Measurements from ENCODE around the gene CDK14. TPM values are rescaled to one million over a fixed set of nuclear protein-coding genes. Genes with fewer than 3 reads are reported as not detected.

CDK14 gene
- total RNA-seq, 1 experiment from 2014 or later, result 57.9 TPM

GRCh38 chr7:90789736-90790306 is 193.7 kb downstream of the CDK14 start:
- Mint-ChIP-seq H3K27ac (no peak overlapping the region), H3K4me3 (no peak overlapping the region), H3K4me1 (peaks cover 5% of the 10 kb centered on the region), H3K9me3 (peaks cover 32% of the 10 kb centered on the region), H3K36me3 (peaks cover 32% of the 10 kb centered on the region), H3K27me3 (ENCODE audit: low read depth) (no peaks in the 10 kb centered on the region)
- CTCF ChIA-PET, result interaction anchor here (0.6 kb wide), 1 partner anchor 14 kb away, joined by 4 read pairs; no protein-coding TSS in a partner anchor
- DNase-seq (ENCODE audit: low spot score) (no peak), ATAC-seq (no peak)
- TF ChIP-seq EMX1 (CRISPR knock-in tag; IDR thresholded peaks at IDR 0.05), result no peak
- no peak for TF ChIP-seq ARID4B (CRISPR knock-in tag; IDR thresholded peaks at IDR 0.05; ENCODE audit: borderline replicate concordance)
- no peak for TF ChIP-seq CTCF (IDR thresholded peaks at IDR 0.05)
- TF ChIP-seq SP1 (CRISPR knock-in tag; conservative IDR thresholded peaks at IDR 0.05), result no peak
- no peak for TF ChIP-seq RORB (CRISPR knock-in tag; IDR thresholded peaks at IDR 0.05)
- no peak for TF ChIP-seq RELA (CRISPR knock-in tag; IDR thresholded peaks at IDR 0.05; ENCODE audit: borderline replicate concordance)
- TF ChIP-seq ZNF416 (CRISPR knock-in tag; IDR thresholded peaks at IDR 0.05), result no peak
- no peak for TF ChIP-seq NFE2L1 (CRISPR knock-in tag; IDR thresholded peaks at IDR 0.05)
- TF ChIP-seq, protein P1, sequence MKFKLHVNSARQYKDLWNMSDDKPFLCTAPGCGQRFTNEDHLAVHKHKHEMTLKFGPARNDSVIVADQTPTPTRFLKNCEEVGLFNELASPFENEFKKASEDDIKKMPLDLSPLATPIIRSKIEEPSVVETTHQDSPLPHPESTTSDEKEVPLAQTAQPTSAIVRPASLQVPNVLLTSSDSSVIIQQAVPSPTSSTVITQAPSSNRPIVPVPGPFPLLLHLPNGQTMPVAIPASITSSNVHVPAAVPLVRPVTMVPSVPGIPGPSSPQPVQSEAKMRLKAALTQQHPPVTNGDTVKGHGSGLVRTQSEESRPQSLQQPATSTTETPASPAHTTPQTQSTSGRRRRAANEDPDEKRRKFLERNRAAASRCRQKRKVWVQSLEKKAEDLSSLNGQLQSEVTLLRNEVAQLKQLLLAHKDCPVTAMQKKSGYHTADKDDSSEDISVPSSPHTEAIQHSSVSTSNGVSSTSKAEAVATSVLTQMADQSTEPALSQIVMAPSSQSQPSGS (CRISPR knock-in tag; IDR thresholded peaks at IDR 0.05; ENCODE audit: borderline replicate concordance, low read depth), result no peak
- no peak for TF ChIP-seq FOXK1 (CRISPR knock-in tag; IDR thresholded peaks at IDR 0.05)
- POLR2A ChIA-PET, result no interaction called here

DNA sequence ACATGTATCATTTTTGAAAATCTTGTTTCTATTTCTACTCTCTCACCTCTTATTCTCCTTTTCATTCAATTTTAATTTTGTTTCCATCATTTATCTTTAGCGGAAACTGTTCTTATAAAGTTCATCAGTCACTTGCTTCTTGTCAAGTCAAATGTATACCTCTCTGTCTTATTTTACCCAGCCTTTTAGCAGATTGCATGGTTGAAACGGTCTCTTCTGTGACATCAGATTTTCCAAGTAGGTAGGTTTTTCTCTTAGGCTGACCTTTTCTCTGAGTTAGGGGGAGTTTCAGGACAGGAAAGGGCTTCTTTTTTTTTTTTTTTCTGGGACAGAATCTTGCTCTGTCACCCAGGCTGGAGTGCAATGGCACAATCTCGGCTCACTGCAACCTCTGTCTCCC is 195.5 kb downstream of the CDK14 start:
- no peak overlapping the region for H3K4me3 Mint-ChIP-seq
- H3K4me1 Mint-ChIP-seq, result peaks cover 5% of the 10 kb centered on the region
- peaks cover 43% of the 10 kb centered on the region for H3K9me3 Mint-ChIP-seq
- ATAC-seq (no peak), DNase-seq (ENCODE audit: low spot score) (no peak)
- ChIA-PET POLR2A (no interaction called here), CTCF (no interaction called here)
- peaks cover 43% of the 10 kb centered on the region for H3K36me3 Mint-ChIP-seq
- no peak for TF ChIP-seq ESRRA (CRISPR knock-in tag; IDR thresholded peaks at IDR 0.05; ENCODE audit: borderline replicate concordance)
- no peak for TF ChIP-seq GABPB1 (CRISPR knock-in tag; IDR thresholded peaks at IDR 0.05)
- no peak for TF ChIP-seq ZNF671 (CRISPR knock-in tag; IDR thresholded peaks at IDR 0.05)
- TF ChIP-seq PRRX2 (CRISPR knock-in tag; IDR thresholded peaks at IDR 0.05), result no peak
- no peak for TF ChIP-seq FOXJ3 (CRISPR knock-in tag; IDR thresholded peaks at IDR 0.05; ENCODE audit: borderline replicate concordance)
- no peak for TF ChIP-seq GRHL2 (CRISPR knock-in tag; IDR thresholded peaks at IDR 0.05; ENCODE audit: insufficient replicate concordance, severe bottlenecking)
- TF ChIP-seq CREB1 (CRISPR knock-in tag; IDR thresholded peaks at IDR 0.05), result no peak
- TF ChIP-seq ELF4 (CRISPR knock-in tag; IDR thresholded peaks at IDR 0.05; ENCODE audit: low read depth), result no peak
- H3K27me3 Mint-ChIP-seq (ENCODE audit: low read depth), result no peaks in the 10 kb centered on the region
- no peak overlapping the region for H3K27ac Mint-ChIP-seq
